Motor neuron (in vitro differentiated cells): ENCODE measurements around the gene OR4S2. TPM values are rescaled to one million over a fixed set of nuclear protein-coding genes. Genes with fewer than 3 reads are reported as not detected.

Experiments used
- total RNA-seq, 8 experiments: library from RNA; unstranded; fragments of 300-600 nt; gene quantifications; 2 replicates each; pipeline versions ENCODE4 v1.2.3 to v1.2.4, GENCODE V29; 2022

OR4S2 gene
- total RNA-seq, 8 experiments from 2014 or later = not detected

Other genes with a start within 250 kb of the OR4S2 start
- gene OR4C15, start 93.9 kb upstream of the OR4S2 start, total RNA-seq = under 1 TPM in 2 of 8 experiments, not detected in 6; 0.21 to 0.43 TPM
- under 1 TPM in 1 of 8 experiments, not detected in 7; 0.33 TPM for gene OR4C16, start 76.2 kb upstream of the OR4S2 start, total RNA-seq
- gene OR4C11, start 40.7 kb upstream of the OR4S2 start, total RNA-seq = under 1 TPM in 3 of 8 experiments, not detected in 5; 0.10 to 0.28 (median 0.17) TPM
- gene OR4P4, start 13.2 kb upstream of the OR4S2 start, total RNA-seq = under 1 TPM in 1 of 8 experiments, not detected in 7; 0.24 TPM
- gene OR4C6, start 13.9 kb downstream of the OR4S2 start, total RNA-seq = under 1 TPM in 1 of 8 experiments, not detected in 7; 0.47 TPM
- gene OR5D13, start 125.1 kb downstream of the OR4S2 start, total RNA-seq = under 1 TPM in 1 of 8 experiments, not detected in 7; 0.33 TPM
- gene OR5D14, start 147.2 kb downstream of the OR4S2 start, total RNA-seq = under 1 TPM in 2 of 8 experiments, not detected in 6; 0.33 to 0.36 TPM
- gene OR5L1, start 163.0 kb downstream of the OR4S2 start, total RNA-seq = under 1 TPM in 1 of 8 experiments, not detected in 7; 0.76 TPM
- under 1 TPM in 1 of 8 experiments, not detected in 7; 0.28 TPM for gene OR5D18, start 171.3 kb downstream of the OR4S2 start, total RNA-seq
- under 1 TPM in 2 of 8 experiments, not detected in 6; 0.21 to 0.95 TPM for gene OR5L2, start 178.9 kb downstream of the OR4S2 start, total RNA-seq
- under 1 TPM in 1 of 8 experiments, not detected in 7; 0.38 TPM for gene OR5D16, start 190.4 kb downstream of the OR4S2 start, total RNA-seq
- gene TRIM51, start 235.0 kb downstream of the OR4S2 start, total RNA-seq = not detected